Measurements from ENCODE around the gene CADM1.

- TF ChIP-seq REST (IDR thresholded peaks at IDR 0.05; ENCODE audit: insufficient read depth in 1 of 2, low read depth in 2 of 2, low read length in 2 of 2) (no peak), TAF1 (IDR thresholded peaks at IDR 0.05; ENCODE audit: borderline replicate concordance, insufficient read depth, low read length) (no peak), POLR2AphosphoS5 (IDR thresholded peaks at IDR 0.05; ENCODE audit: low read depth, low read length) (no peak), SIN3A (IDR thresholded peaks at IDR 0.05; ENCODE audit: borderline replicate concordance, insufficient read depth, low read length) (no peak), FOXP2 (optimal IDR thresholded peaks at IDR 0.05; ENCODE audit: borderline replicate concordance, extremely low read depth, extremely low read length, insufficient read depth) (no peak)
These were observed 236.9 kb downstream of the CADM1 start for GRCh38 chr11:115267238-115267781.

Data from PFSK-1 (cell line).